Esophagus squamous epithelium (tissue), 4 donors: ENCODE results near the gene SLAIN2.

ENCODE experiments used
- CTCF ChIP-seq, 6 experiments: fragments of 450-650 bp in 4 of 6; fragments of 200-600 bp in 2 of 6; sonication (generic) in 2 of 6; IDR thresholded peaks; one replicate each; pipeline ENCODE4 v1.5.1; 2016 to 2019; ENCODE audit warnings: antibody characterized with exemption in 6 of 6, mild to moderate bottlenecking in 4 of 6, moderate library complexity in 4 of 6
- POLR2A ChIP-seq, 4 donors: fragments of 450-650 bp; IDR thresholded peaks; one replicate each; pipeline ENCODE4 v1.6.1; 2017; ENCODE audit warnings: antibody characterized with exemption in 4 of 4, mild to moderate bottlenecking in 4 of 4, moderate library complexity in 3 of 4

- TF ChIP-seq CTCF (IDR thresholded peaks at IDR 0.05) (no peak), POLR2A (IDR thresholded peaks at IDR 0.05) (no peak)
Observed at GRCh38 chr4:48324281-48324680, 17.0 kb upstream of the SLAIN2 start.
